GM21360 (cell line): ENCODE results near the gene EPHB2.

Experiments
- ATAC-seq: cut with Tn5 transposase; IDR thresholded peaks from one replicate; pipeline ENCODE4 v1.9.1; 2021; ENCODE audit warnings: mild to moderate bottlenecking, moderate library complexity; ENCODE audit not compliant: unreplicated experiment

EPHB2 gene

DNA sequence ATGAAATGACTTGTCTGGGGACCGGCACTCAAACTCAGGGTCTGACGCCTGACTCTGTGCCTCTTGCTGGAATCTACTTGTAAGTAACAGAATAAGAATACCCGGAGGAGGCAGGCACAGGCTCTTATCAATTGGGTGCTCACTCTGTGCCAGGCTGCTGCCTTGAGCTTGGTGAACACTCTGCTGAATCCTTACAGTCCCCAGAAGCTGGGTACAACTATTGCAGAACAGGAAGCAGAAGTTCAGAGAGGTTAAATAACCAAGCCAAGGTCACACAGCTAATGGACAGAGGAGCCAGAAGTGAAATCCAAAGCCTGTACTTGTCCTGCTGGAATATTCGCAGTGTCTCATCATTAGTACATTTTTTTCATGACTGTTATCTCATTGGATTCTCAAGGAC is 86.0 kb downstream of the EPHB2 start:
- no peak for ATAC-seq

DNA sequence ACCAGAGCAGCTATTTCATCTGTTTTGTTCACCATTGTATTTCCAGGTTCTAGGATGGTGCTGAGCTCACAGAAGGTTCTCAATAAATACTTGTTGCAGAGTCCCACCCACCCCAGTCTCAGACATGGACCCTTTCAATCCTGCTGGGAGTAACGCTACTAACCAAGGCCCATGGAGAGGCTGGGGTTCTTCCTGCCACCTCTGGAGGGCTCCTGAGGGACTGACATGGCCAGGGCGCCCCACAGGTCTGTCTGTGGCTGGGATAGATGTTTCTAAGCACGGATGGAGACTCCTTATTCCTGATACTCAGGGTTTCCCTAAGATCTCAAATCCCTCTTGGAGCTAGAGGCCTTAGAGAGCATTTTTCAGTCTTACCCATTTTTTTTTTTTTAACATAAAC is 87.4 kb downstream of the EPHB2 start:
- ATAC-seq: no peak

DNA sequence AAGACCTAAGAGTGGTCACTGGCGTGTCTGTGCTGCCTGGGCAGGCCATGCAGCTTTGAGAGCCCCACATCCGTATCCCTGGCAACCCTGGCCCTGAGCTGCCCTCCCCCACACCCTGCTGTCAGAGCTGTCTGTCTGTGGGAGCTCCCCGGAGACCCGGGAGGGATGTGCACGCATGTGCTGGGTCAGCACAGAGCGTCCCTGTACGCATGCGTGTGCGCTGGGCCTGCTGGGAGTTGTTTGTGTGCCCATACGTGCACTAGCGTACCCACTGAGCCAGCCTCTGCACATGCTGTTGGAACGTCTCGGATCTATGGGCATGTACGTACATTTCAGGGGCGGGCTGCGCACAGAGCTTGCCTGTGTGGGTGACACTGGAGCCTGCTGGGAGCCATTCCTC is 89.3 kb downstream of the EPHB2 start:
- no peak for ATAC-seq

DNA sequence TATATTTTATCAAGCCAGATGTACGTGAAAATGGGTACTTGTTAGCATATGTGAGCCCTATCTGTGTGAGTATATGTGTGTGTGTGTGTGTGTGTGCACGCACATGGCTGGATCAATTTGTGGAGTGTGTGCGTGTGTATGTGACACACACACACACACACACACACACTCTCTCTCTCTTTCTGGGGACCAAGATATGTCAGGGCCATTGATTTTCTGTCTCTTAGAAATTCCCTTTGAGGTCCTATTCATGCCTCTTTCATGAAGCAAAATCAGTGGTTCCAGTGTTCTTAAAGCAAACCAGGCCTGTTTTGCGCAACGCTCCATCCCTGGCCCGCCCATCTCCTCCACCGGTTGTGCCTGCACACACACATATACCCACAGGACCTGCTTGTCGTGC is 90.0 kb downstream of the EPHB2 start:
- no peak for ATAC-seq

DNA sequence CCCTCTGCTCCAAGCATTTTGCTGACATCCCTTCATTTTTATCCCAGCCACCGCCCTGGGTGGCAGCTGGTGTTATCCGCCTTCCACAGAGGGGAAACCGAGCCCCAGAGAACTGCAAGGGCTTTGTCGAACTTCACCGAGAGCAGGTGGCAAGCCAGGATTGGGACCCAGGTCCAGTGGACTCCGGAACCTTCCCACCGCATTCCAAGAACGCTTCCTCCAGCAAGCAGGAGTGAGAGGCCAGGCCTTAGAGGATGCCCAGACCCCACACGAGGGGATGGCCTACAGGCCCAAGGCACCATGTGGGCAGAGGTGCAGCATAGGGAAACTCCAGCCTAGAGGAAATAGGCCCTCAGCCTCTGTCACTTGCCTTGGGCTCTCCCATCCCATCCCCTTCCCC is 90.7 kb downstream of the EPHB2 start:
- ATAC-seq: no peak

DNA sequence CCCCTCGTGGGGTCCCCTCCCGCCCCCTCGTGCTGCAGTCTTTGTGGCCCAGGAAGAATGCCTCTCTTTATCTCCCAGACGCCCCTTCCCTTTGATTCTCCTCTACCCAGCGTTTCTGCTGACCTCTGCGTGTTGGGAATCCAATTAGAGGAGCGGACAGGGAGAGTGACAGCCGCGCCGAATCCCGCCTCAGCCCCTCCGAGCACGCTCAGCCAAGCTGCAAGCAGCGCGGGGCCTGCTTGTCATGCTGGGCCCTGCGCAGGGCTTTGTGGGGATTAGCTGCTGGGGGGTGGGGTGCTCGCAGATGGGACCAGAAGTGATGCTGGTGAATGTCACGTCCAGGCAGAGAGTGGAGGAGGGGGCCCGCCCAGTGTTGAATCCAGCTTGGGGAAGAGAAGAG is 91.1 kb downstream of the EPHB2 start:
- ATAC-seq: no peak

DNA sequence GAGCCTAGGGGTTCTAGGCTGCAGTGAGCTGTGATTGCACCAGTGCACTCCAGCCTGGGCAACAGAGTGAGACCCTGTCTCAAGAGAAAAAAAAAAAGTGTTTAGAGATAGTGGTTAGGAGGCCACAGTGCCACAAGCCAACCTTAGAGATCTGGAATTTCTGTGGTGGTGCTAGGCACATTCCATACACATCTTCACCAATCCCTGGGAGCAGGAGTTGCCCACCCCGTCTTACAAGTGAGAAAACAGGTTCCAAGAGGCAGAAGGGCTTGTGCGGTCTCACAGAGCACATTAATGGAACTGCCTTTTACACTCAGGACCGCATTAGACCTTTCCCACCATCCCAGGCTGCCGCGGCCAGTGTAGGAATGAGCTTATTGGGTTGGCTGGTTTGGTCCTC is 93.2 kb downstream of the EPHB2 start:
- no peak for ATAC-seq

DNA sequence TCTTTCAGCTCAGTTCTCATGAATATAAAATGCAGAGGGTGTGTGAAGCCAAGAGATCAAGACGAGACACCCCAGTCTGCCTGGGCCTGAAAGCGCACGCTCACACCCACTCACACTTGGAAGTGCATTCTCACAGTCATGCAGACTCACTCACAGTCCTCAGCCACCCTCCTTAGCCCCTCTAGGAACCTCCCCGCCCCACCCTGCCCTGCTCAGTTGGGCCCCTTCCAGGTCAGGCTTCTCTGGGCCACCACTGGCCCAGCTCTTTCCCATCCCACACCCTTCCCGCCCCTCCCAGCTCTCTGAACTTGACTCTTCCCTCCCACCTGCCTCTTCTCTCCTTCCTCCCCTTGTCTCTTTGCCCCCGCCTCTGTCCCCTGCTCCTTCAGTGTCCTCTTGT is 93.8 kb downstream of the EPHB2 start:
- no peak for ATAC-seq

DNA sequence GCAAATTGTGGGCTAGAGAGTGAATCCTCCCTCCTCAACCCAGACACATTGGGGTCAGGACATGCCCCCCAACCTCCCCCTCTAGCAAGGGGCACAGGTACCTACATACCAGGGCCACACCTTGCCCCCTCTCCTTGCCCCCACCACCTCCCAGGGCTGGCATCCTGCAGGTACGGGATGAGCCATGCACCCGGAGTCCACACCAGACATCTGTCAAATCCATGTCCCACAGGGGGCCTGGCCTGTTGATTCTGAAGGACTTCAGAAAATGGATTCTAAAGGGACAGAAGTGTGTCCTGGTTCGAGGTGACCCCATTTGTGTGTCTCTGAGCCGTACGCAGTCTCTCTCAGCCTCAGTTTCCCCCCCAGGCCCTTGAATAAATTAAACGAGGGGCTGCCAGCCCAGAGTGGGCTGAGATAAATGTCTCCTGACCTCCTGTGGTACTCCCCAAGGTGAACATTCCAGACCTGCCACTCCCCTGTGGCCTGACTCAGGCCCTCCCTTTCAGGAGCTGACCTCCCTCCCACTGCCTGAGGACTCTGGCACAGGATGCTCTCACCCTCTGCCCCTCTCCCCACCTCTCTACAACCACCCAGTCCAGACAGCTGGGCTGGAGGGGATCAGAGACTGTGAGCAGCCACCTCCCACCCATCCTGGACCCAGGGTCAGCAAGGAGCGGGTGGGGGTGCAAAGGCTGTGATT is 94.5 kb downstream of the EPHB2 start:
- ATAC-seq: no peak

DNA sequence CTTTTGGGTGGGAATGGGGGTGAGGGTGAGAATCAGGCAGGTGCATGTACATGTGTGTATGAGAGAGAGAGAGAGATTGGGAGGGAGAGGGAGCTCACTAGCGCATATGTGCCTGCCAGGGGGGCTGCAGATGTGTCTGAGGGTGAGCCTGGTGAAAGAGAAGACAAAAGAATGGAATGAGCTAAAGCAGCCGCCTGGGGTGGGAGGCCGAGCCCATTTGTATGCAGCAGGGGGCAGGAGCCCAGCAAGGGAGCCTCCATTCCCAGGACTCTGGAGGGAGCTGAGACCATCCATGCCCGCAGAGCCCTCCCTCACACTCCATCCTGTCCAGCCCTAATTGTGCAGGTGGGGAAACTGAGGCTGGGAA is 95.0 kb downstream of the EPHB2 start:
- no peak for ATAC-seq

DNA sequence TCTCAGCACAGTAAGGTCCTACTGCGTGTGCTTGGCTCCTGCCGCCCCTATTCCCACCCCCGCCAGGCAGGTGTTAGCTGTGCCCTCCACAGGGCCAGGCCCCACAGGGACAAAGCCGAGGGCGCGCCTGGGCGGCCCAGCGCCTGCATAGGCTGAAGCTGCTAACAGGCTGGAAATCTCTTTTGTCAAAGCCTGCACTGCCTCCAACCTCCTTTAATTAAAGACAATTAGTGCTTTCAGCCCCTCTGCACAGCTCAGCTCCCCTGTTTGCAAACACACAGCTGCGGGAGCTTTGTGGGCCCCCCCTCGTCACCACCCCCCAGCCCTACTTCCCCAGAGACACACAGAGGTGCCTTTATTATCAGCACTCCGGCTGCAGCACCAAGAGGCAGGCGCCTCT is 95.9 kb downstream of the EPHB2 start:
- ATAC-seq: no peak

DNA sequence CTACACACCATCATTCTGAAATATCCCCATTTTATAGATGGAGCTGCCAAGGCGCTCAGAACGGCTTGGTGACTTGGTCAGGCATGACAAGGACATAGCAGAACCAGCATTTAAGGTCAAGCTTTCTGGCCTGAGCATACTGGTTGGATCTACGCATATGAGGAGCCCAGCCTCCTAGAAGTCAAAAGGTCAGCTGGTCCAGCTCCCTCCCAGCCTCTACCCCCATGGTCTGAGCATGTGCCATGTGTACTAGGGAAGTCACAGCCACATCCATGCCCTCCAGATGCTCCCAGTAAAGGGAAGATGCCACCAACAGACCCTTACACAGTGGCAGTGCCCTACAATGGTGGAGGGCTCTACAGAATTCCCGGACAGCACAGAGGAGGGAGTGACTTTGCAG is 96.7 kb downstream of the EPHB2 start:
- no peak for ATAC-seq

DNA sequence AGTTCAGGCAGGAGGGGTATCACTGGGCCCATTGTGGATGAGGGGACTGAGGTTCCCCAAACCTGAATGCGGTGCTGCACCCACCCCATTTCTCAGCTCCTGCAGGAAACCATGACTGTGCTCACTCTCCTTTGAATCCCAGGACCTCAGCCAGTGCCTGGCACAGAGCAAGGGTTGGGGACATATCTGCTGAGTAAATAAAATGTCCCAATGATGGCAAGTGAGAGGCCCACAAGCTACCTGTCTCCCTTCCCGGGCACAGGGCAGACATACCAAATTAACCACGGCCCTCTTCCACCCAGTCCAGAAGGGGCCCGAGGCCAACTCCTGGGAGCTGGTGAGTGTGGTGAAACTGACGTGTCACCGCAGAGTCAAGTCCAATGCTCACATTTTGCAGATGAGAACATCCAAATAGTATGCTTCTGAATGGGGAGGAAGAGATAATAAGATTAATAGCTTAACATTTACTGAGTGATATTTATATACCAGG is 97.6 kb downstream of the EPHB2 start:
- ATAC-seq: no peak

DNA sequence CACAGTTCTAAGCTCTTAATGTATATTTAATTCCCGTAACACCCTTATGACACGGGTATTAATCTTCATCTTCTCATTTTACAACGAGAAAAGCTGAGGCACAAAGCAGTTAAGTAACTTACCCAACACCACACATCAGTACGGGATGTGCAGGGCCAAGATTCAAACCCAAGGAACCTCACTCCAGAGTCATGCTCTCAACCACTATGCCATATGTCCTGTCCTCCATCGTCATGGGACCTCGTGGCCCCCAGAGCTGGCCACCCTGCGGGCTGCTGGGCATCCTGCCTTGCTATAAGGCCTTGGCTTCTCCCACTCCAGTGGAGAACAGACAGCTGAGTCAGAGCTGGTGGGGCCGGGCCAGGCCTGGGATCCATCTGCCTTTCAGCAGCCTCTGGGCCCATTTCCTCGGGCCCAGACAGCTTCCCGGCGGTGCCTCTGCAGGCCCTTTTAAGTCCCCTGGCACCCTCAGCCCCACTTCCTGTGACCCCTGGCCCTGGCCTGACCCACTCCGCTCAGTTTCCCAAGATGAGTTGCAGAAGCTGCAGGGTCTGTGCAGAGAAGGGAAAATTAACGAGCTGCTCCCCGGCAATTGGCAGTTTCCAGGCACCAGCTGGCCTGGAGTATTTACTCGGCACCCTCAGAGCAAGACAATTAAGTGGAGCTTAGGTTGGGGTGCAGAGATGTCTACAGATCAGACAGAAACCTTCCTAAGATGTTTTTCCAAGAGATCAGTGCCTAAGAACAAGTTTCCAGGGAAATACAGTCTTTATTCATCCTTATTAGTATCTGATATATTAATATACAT is 98.2 kb downstream of the EPHB2 start:
- ATAC-seq: no peak

DNA sequence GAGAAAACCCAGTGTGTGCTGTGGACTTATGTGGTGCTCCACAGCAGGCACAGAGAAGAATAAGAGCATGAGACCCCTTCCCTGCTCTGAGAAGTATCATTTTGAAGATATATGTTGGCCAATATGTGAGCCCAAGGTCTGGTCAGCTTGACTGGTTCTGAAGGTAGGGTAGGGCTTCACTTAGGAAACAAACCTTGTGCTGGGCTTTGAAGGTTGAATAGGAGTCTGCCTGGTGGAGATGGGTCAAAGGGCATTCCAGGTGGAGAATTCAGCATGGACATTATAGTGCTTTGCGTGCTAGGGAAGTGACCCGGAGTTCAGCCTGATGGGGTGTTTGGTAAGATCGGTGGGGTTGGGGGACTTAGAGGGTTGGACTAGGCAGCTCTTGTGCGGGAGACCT is 99.1 kb downstream of the EPHB2 start:
- ATAC-seq: no peak

DNA sequence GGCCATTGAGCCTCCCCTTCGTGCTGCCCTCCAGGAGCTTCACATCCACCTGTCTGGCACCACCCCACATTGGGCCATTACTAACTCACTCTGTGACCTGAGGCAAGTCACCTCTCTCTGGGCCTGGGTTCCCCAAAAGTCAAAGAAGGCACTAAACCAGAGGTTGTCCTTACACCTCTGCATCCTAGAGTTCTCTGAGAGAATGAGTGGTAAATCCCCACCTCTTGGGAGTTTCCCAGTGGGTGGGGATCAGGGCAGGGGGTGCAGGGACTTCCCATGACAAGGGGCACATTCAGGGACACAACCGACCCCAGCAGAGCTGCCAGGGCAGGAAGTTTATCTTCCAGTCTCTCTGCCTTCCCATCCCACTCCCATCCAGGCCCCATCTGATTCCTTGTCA is 99.7 kb downstream of the EPHB2 start:
- no peak for ATAC-seq

DNA sequence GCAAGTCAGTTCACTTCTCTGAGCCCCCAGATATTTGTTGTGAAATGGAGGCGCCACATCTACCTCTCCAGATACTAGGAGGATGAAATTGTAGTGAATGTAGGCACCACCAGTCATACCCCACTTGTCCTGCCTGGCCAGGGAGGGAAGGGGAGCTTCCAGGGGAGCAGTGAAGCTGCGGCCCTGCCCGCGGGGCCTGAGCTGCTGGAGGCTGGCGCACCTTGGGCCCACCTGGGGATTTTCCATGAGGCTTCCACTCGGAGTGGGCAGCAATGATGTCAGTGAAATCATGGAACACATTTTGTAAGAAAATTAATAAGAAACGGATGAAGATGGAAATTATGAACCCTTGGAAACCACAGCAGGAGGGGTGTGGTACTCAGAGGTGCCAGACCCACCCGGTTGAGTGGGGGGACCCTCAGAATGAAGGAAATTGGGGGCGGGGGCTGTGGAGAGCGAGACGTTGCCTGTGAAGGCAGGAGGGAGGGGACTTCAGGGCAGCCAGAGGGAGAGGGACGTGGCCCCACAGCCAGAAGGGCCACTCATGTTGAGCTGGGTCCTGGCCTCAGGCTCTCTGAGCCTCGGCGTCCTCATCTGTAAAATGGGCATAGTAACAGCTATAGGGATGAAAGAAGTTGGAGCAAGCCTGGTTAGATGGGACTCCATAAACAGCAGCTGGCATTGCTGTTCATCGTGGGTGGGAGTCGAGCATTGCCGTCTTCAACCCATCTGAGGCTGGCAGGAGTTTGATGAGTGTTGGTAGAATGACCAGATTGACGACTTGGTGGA is 101.6 kb downstream of the EPHB2 start:
- no peak for ATAC-seq

DNA sequence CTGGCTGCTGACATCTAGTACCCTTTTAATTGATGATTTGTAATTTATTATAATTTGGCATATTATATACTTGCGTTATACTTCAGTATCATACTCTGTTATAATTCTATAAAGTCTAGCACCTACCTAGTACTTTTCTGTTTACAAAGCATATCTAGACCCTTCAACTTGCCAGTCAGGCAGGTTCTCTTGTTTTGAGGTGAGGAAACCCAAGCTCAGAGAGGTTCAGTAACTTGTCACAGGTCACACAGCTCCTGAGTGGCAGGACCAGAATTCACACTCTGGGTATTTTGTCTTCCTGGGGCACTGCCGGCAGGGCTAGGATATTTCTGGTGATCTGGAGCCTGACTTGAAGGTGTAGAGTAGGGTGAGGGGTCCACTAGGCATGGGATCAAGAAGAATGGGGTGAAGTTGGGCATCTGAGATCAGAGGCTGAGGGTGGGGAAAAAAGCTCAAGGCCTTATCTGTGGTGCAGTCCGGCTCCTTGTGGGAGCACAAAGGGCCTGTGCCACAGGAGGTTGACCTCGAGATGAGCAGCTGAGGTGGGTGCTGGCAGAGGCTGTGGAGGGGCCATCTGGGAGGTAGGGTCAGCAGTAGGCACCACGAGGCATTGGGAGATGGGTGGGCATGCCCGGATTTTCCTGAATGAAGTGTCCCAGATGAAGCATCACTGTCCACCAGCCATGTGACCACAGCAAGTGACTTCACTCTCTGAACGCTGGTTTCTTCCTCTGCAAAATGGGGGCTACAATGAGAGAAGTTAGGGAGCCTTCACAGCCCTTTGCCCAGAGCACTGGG is 102.6 kb downstream of the EPHB2 start:
- ATAC-seq: no peak

DNA sequence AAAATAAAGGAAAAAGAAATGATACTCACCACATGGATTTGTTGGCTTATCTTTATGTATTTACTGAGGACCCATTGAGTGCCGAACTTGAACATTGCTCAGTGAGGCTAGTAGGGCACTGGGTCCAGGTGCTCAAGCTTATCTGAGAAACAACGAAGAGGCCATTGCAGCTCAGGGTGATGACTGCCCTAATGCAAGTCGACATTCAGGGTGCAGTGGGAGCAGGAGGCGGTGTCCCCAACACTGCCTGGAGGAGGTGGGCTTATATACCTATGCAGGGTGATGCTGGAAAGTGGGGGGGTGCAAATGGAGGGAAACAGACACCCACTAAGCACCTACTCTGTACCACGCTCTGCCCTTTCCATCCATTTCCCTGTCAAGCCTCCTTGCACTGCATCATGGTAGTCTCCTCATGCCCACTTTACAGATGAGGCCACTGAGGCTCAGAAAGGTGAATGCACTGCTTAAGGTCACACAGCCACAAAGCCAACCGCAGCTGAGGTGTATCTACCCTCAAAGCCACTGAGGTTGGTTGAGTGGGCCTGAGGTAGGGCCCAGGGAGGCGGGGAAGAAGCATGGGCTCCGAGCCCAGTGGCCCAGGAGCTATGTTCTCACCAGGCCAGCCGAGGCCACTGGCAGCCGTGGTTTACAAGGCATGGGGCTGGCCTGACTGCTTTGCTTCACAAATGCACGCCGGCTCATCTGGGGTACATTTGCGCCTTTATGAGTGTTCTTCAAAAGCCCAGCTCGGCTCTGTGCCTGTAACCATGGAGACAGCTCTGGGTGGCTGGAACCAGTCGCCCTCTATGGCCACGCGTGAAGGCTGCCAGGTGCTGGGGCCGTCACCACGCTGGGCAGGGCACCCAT is 103.8 kb downstream of the EPHB2 start:
- ATAC-seq: no peak

DNA sequence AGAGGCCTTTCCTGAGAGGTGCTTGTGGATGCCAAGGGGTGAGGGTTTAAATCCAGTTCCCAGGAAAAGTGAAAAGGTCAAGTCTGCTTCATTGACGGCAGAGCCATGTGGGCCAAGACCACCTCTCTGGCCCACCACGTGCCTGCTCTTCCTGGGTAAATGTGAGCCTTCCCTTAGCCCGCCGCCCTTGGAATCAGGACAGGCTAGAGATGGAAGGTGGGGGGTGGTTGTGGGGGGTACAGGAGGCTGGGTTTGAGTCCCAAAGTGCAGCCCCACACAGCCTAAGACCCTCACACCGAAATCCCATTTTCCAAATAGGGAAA is 104.4 kb downstream of the EPHB2 start:
- ATAC-seq: no peak
